GM21717 (cell line): ENCODE data around the gene NKD2.

Source experiments
- ATAC-seq: cut with Tn5 transposase; IDR thresholded peaks from one replicate; pipeline ENCODE4 v1.9.1; 2021; ENCODE audit warnings: mild to moderate bottlenecking, moderate library complexity; ENCODE audit not compliant: unreplicated experiment

Gene NKD2

GRCh38 chr5:1028481-1029281, 20.1 kb downstream of the NKD2 start:
- no peak for ATAC-seq

- no peak for ATAC-seq
These were observed 20.8 kb downstream of the NKD2 start for GRCh38 chr5:1029282-1029944.

DNA sequence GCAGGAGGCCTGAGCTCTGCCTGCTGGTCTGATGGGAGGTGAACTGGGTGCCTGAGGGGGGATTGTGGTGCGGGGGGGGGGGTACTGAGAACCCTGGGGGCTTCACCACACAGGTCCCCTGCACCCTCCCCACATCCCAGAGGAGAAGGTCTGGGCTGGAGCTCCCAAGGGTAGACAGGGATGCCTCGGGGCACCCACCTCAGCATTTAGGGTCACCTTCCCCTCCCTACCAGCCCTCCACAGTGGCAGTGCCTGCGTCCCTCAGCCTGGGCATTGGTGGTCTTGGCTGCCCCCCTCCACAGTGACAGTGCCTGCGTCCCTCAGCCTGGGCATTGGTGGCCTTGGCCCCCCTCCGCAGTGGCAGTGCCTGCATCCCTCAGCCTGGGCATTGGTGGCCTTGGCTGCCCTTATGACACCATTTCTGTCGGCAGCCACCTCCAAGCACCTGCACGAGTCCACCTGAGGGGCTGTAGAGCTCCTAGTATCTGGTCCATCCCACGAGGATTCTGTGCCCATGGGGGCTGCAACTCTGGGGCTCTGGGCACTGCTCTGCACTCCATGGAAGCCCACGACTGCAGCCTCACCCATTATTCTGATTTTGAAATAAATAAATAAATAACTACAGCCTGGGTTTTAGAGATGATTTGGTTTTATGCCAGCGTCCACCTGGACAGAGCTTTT, 21.5 kb downstream of the NKD2 start:
- ATAC-seq: no peak

GRCh38 chr5:1030801-1031271, 22.2 kb downstream of the NKD2 start:
- ATAC-seq: no peak

- no peak for ATAC-seq
These were observed 22.8 kb downstream of the NKD2 start for GRCh38 chr5:1031306-1031959.

- no peak for ATAC-seq
These were observed 23.4 kb downstream of the NKD2 start for GRCh38 chr5:1032011-1032410.

DNA sequence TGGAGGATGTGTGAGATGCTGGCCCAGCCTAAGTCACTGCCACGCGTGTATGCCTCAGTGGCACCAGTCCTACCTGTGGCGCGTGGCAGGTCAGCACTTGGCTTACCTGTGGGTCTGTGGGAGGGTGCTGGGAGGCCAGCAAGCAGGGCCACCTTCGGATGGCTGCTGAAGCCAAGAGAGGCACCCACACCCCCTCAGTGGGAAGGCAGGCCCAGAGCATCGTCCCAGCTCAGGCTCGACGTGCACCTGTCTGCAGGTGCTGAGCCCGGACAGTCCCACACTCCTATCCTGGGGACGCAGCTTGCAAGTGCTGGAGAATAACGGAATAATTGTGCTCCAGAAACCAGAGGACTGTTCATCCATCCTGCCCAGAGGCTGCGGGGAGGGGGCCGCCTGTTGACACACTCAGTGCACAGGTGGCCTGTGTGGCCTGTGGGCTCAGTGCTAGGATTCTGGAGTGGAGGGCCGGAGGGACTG, 24.0 kb downstream of the NKD2 start:
- no peak for ATAC-seq

DNA sequence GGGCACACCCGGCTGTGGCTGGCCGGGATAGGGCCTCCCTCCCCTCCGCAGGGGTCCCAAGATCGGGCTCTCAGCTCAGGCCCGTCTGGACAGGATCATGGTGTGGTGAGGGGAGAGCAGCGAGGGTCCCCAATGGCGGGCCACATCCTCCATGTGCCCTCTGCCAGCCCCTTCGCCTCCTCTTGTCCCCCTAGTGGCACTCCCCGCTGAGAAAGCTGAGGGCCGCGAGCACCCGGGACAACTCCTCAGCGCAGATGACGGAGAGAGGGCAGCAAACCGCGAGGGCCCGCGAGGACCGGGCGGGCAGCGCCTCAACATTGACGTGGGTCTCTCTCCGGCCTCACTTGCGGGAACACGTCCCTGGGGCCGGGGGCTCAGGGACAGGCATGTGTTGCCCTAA, 24.6 kb downstream of the NKD2 start:
- ATAC-seq: no peak

DNA sequence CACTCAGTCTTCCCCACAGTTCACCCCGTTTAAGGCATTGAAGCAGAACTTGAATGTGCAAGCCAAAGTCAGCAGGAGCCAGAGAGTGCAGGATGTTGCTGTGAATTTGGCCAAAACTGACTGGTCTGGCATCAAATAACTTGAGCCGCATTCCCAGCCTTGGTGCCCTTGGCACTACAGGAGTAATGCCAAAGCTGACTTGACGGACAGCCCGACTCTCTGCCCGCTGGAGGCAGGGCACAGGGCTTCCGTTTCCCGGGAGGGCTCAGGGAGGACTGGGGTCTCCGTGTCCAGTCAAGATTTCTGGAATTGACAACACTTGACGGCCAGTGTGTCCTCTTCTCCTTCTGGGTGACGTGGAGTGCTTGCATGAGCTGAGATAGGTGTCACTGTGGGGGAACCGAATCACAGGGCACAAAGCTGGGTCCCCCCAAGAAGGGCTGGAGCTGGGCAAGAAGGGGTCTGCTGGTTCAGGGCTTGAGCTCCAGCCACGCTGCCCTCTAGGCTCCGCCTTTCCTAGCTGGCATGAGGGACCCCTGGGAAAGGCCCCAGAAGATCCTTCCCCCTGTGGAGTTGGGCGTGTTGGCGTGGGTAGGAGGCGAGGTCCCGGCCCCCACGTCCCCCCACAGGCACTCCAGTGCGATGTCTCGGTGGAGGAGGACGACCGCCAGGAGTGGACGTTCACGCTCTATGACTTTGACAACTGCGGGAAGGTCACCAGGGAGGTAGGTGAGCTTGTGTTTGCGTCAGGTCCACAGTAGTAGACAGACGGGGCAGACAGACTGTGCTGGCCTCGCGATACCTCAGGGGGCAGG, 25.2 kb downstream of the NKD2 start:
- no peak for ATAC-seq

DNA sequence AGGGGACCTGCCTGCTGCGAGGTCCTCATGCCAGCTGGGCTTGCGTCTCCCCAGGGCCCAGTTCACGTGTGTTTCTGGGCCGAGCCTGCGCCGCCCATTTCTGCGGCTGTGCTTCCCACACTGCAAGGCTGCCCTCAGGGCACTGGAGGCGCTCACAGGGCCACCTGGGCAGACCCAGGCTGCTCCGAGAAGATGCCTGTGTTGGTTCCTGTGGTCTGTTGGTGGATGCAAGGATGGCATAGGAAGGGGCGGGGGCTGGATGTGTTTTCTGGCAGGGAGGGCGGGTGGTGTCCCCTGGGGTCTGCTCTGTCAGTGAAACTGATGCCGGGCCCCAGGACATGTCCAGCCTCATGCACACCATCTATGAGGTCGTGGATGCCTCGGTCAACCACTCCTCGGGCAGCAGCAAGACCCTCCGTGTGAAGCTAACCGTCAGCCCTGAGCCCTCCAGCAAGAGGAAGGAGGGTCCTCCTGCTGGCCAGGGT, 25.9 kb downstream of the NKD2 start:
- ATAC-seq: no peak

DNA sequence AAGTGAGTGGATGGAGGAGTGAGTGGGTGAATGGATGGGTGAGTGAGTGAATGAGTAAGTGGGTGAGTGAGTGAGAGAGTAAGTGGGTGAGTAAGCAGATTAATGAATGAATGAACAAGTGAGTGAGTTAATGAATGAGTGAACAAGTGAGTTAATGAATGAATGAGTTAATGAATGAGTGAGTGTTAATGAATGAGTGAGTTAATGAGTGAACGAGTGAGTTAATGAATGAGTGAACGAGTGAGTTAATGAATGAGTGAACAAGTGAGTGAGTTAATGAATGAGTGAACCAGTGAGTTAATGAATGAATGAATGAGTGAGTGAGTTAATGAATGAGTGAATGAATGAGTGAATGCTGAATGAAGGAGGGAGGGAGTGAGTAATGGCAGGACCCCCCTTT, 26.4 kb downstream of the NKD2 start:
- no peak for ATAC-seq

DNA sequence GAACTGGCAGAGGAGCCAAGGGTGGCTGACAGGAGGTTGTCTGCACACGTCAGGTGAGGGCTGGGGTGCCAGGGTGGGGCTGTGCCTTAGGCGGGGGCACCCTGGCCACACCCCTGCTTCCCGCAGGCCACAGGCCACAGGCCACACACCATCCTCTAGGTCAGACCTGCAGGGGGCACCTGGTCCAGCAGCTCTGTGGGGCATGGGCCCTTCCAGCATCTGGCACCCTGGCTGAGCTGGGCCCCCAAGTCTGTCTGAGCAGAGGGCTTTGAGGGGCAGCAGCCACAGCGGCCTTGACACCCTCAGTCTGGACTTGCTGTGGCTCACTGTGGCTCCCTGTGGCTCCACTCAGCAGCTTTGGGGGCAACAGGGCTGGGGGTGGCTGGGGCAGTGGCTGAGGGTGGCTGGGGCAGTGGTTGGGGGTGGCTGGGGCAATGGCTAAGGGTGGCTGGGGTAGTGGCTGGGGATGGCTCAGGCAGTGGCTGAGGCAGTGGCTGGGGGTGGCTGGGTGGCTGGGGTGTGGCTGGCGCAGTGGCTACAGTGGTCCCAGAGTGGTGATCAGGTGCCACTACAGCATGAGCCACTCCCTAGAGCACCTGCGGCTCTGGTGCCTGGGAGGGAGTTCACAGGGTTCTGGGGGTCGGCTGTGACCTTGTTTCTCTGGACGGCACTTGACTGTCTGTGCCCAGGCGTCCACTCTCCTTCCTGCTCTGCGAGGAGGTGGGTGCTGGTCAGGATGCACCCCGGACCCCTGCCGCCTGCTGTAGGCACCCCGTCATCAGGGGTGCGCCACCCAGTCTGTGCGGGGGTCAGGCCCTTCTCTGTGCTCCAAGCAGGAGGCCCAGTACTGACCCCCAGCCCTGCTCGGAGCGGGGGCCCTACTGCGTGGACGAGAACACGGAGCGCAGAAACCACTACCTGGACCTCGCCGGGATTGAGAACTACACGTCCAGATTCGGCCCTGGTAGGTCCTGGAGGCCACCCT, 27.1 kb downstream of the NKD2 start:
- no peak for ATAC-seq

DNA sequence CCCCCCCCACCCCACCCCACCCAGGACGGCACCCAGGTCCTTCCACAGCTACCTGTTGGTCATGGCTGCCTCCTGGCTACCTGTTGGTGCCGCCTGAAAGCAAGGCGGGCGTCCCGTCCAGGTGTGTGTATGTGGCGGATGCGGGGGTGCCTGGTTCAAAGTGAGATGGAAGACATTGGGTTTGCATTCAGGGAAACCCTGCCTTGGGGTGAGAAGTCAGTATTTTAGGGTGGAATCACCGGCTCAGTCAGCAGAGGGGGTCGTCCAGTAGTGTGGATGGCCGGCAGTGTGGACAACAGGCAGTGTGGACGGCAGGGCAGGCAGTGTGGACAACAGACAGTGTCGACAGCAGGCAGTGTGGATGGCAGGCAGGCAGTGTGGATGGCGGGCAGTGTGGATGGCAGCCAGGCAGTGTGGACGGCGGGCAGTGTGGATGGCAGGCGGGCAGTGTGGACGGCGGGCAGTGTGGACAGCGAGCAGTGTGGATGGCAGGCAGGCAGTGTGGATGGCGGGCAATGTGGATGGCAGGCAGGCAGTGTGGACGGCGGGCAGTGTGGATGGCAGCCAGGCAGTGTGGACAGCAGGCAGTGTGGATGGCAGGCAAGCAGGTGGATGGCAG, 28.0 kb downstream of the NKD2 start:
- ATAC-seq: no peak

- ATAC-seq: no peak
These were observed 28.6 kb downstream of the NKD2 start for GRCh38 chr5:1037123-1037670.

GRCh38 chr5:1037671-1038416, 29.2 kb downstream of the NKD2 start:
- ATAC-seq: no peak

DNA sequence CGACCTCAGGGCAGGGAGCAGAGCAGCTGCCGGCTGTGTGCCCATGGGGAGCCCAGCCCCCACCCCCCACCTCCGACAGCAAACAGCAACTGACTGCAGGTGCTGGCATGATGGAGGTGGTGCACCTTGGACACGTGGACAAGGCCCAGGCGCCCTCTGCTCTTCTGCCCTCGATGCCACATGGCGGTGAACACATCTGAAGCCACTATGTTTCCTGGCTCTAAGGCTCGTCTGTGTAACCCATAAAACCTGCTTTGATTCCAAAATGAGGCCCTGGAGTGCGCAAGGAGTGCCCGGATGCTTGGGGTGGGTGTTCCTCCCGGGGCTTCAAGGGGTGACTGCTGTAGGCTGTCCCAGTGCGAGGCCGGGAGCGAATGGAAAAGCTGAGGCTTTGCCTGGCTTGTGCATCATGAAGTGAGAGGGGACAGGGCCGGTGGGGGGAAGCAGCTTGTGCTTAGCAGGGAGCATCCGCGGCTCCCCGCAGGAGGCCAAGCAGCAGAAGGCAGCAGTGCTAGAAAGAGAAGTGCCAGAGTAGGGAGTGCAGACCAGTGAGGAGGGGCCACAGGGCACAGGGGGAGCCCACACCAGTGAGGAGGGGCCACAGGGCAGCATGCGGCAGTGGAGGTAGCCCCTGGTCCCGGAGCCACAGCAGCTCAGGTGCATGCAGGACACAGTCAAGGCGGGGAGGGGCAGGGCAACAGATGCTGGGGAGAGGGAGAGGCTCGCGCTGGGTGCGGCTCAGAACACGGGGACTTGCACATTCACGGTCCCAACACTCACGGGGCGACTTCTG, 30.0 kb downstream of the NKD2 start:
- ATAC-seq: no peak

DNA sequence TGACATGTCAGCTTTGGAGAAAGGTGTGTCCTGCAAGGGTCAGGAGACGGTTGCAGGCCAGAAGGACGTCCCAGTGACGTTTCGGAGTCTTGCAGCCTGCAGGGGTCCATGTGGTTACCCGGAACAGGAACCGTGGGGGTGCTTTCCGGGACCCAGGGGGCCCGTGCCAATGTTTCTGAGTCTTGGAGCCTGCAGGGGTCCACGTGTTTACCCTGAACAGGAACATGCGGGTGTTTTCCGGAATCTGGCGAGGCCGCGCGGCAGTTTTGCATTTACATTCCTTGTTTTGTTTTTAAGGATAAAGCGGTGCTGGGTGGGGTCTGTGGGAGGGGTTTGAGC, 30.6 kb downstream of the NKD2 start:
- ATAC-seq: no peak
